Measurements from ENCODE around the gene VSIG2.

Gene VSIG2

DNA sequence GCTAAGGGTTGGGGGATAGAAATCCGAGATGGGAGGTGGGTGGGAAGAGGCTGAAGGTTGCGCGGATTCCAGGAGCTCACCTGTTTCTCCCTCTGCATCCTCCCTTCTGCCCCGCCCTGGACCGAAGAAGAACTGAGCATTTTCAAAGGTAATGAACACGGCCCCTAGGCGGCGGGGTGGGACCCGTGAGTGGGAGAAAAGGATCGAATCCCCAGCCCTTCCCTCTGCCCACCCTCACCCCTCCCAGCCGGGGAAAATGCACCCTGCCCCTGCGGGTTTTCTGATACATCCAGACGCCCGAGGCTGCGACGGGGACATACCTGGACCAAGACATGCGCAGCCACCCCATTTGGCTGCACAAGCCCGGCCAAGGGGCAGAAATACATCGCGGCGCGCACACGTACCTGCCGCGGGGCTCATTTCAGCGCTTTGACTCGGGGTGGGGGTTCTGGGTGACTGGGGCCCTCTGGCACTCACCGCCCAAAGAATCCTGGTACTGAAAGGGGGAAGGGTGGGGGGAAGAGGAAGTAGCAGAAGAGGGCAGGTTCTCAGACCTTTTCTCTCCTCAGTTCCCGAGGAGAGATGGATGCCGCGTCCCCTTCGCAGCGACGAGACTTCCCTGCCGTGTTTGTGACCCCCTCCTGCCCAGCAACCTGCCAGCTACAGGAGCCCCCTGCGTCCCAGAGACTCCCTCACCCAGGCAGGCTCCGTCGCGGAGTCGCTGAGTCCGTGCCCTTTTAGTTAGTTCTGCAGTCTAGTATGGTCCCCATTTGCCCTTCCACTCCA, 6.0 kb downstream of the VSIG2 start:
- H3K27me3 ChIP-seq (ENCODE audit: low read length) = no peaks in the 10 kb centered on the region
- peak overlapping the region; percentile 81 for H3K4me2 ChIP-seq (ENCODE audit: low read depth, low read length, poor library complexity, severe bottlenecking)
- no peaks in the 10 kb centered on the region for H3K79me2 ChIP-seq (ENCODE audit: insufficient read depth, low read length)
- peak overlapping the region; percentile 73 for H3K4me3 ChIP-seq (ENCODE audit: insufficient read depth, low read length, poor library complexity, severe bottlenecking)
- no peaks in the 10 kb centered on the region for H3K36me3 ChIP-seq (ENCODE audit: low read length)
- H2AFZ ChIP-seq (ENCODE audit: low read depth, low read length, severe bottlenecking) = peak overlapping the region; percentile 86
- peak overlapping the region; percentile 11; the same call in 1 of the 2 replicates for H3K27ac ChIP-seq (ENCODE audit: low read depth, low read length)
- H4K20me1 ChIP-seq (ENCODE audit: low read depth, low read length) = no peaks in the 10 kb centered on the region
- no peaks in the 10 kb centered on the region for H3K9me3 ChIP-seq (ENCODE audit: insufficient read depth, low read length)
- H3K9me2 ChIP-seq (replicated peaks; ENCODE audit: insufficient read depth, low read length) = no peaks in the 10 kb centered on the region
- TF ChIP-seq EZH2phosphoT487 (conservative IDR thresholded peaks at IDR 0.05; ENCODE audit: low read length) = no peak
- TF ChIP-seq, protein P1, sequence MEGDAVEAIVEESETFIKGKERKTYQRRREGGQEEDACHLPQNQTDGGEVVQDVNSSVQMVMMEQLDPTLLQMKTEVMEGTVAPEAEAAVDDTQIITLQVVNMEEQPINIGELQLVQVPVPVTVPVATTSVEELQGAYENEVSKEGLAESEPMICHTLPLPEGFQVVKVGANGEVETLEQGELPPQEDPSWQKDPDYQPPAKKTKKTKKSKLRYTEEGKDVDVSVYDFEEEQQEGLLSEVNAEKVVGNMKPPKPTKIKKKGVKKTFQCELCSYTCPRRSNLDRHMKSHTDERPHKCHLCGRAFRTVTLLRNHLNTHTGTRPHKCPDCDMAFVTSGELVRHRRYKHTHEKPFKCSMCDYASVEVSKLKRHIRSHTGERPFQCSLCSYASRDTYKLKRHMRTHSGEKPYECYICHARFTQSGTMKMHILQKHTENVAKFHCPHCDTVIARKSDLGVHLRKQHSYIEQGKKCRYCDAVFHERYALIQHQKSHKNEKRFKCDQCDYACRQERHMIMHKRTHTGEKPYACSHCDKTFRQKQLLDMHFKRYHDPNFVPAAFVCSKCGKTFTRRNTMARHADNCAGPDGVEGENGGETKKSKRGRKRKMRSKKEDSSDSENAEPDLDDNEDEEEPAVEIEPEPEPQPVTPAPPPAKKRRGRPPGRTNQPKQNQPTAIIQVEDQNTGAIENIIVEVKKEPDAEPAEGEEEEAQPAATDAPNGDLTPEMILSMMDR (IDR thresholded peaks at IDR 0.05; ENCODE audit: insufficient read depth, low read length, poor library complexity, severe bottlenecking) = peak; percentile 45
- H3K9ac ChIP-seq (ENCODE audit: low read length) = peak overlapping the region; percentile 74
- H3F3A ChIP-seq (ENCODE audit: insufficient read depth) = peaks cover 8% of the 10 kb centered on the region; the same call in 1 of the 2 replicates

DNA sequence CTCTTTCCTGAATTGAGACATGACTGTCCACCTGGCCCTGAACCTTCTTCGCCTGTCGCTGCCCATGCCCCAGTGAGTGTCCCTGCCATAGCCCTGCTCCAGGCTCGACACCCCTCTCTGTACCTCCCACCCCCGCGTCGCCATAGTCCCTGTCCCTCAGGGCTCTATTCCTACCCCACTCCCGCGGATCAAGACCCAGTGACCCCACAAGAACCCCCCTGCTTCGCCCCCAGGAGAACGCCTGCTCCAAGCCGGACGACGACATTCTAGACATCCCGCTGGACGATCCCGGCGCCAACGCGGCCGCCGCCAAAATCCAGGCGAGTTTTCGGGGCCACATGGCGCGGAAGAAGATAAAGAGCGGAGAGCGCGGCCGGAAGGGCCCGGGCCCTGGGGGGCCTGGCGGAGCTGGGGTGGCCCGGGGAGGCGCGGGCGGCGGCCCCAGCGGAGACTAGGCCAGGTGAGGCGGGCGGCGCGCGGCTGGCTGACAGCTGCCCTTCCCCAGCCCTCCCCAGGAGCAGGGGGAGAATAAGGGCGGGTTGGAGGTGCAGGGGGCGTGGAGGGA, 6.7 kb downstream of the VSIG2 start:
- no peak overlapping the region for H3K27ac ChIP-seq (ENCODE audit: low read depth, low read length)
- H3K27me3 ChIP-seq (ENCODE audit: low read length) = no peaks in the 10 kb centered on the region
- TF ChIP-seq, protein P1 (IDR thresholded peaks at IDR 0.05; ENCODE audit: insufficient read depth, low read length, poor library complexity, severe bottlenecking) = no peak
- no peak for TF ChIP-seq EZH2phosphoT487 (conservative IDR thresholded peaks at IDR 0.05; ENCODE audit: low read length)
- H3K9me2 ChIP-seq (replicated peaks; ENCODE audit: insufficient read depth, low read length) = no peaks in the 10 kb centered on the region
- H3K79me2 ChIP-seq (ENCODE audit: insufficient read depth, low read length) = no peaks in the 10 kb centered on the region
- no peaks in the 10 kb centered on the region for H4K20me1 ChIP-seq (ENCODE audit: low read depth, low read length)
- no peaks in the 10 kb centered on the region for H3K36me3 ChIP-seq (ENCODE audit: low read length)
- no peak overlapping the region for H2AFZ ChIP-seq (ENCODE audit: low read depth, low read length, severe bottlenecking)
- peak overlapping the region; percentile 73 for H3K4me3 ChIP-seq (ENCODE audit: insufficient read depth, low read length, poor library complexity, severe bottlenecking)
- H3F3A ChIP-seq (ENCODE audit: insufficient read depth) = peaks cover 8% of the 10 kb centered on the region; the same call in 1 of the 2 replicates
- no peak overlapping the region for H3K9ac ChIP-seq (ENCODE audit: low read length)
- no peaks in the 10 kb centered on the region for H3K9me3 ChIP-seq (ENCODE audit: insufficient read depth, low read length)
- H3K4me2 ChIP-seq (ENCODE audit: low read depth, low read length, poor library complexity, severe bottlenecking) = peak overlapping the region; percentile 81

DNA sequence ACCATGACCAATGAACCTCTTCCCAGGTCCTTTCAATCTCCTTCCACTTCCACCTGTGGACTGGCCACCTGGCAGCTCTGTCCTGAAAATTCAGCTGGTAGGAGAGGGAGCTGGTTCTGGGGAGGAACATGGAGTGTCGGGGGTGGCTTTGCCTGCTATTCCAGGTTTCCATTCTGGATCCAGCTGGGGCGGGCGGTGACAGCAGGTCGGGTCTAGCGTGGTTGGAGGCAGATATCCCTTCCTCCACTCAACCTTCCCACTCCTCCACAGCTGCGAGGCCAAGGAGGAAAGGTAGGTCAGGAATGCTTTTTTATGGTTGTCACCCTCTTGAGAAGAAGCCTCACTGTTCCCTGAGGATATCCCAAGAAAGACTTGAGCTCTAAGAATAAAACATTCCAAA, 9.0 kb downstream of the VSIG2 start:
- Histone ChIP-seq H3K27ac (ENCODE audit: low read depth, low read length) (no peak overlapping the region), H3K4me3 (ENCODE audit: insufficient read depth, low read length, poor library complexity, severe bottlenecking) (no peak overlapping the region), H3K27me3 (ENCODE audit: low read length) (no peaks in the 10 kb centered on the region), H3K9me3 (ENCODE audit: insufficient read depth, low read length) (no peaks in the 10 kb centered on the region), H3K36me3 (ENCODE audit: low read length) (no peaks in the 10 kb centered on the region), H3K4me2 (ENCODE audit: low read depth, low read length, poor library complexity, severe bottlenecking) (no peak overlapping the region), H3K79me2 (ENCODE audit: insufficient read depth, low read length) (no peaks in the 10 kb centered on the region), H4K20me1 (ENCODE audit: low read depth, low read length) (no peaks in the 10 kb centered on the region), H2AFZ (ENCODE audit: low read depth, low read length, severe bottlenecking) (no peak overlapping the region), H3K9ac (ENCODE audit: low read length) (no peak overlapping the region), H3F3A (ENCODE audit: insufficient read depth) (peaks cover 8% of the 10 kb centered on the region; the same call in 1 of the 2 replicates), H3K9me2 (replicated peaks; ENCODE audit: insufficient read depth, low read length) (no peaks in the 10 kb centered on the region)
- no peak for TF ChIP-seq EZH2phosphoT487 (conservative IDR thresholded peaks at IDR 0.05; ENCODE audit: low read length)
- TF ChIP-seq, protein P1 (IDR thresholded peaks at IDR 0.05; ENCODE audit: insufficient read depth, low read length, poor library complexity, severe bottlenecking) = no peak
